OCI-LY1 (cell line): ENCODE results near the gene BCL2.

Experiments
- EZH2 ChIP-seq: fragments of 200-600 bp; sonication (generic), shearing (Covaris generic); IDR thresholded peaks from 2 replicates; pipeline ENCODE4 v1.8.0; 2017; ENCODE audit warnings: borderline replicate concordance, mixed run types, mild to moderate bottlenecking, antibody characterized with exemption, low read length, moderate library complexity, mixed read lengths
- TF ChIP-seq, protein P1 (sequence below): fragments of 200-600 bp; sonication (generic), shearing (Covaris generic); IDR thresholded peaks from 2 replicates; pipeline ENCODE4 v1.5.1; 2017; ENCODE audit warnings: mild to moderate bottlenecking, antibody characterized with exemption, low read length, moderate library complexity, mixed read lengths

DNA sequence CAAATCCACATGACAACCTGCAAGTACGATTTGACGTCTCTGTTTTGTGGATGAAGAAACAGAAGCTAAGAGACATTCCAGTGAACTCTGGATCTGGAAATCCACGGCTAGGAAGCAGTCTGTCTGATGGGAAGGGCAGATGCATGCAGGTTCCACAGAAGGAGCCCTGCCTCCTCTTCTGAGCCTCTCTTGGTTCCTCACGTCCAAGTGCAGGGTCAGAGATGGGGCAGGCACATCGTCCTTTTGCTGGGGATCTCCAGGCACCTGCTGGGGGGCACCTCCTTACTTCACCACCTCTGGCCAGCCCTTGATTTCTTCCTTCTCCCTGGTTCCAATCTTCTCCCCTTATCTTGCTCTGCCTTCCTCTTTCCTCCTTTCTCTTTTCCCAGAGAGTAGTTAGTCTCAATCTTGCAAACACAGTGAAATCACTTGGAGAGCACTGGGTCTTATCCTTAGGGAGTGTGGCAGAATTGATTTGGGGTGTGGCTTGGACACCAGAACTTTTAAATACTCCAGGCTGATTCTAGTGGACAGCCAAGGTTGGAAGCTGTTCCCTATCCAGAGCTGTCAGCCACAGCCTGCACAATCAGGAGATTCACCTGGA lies 137.8 kb downstream of the BCL2 start:
- TF ChIP-seq, protein P1, sequence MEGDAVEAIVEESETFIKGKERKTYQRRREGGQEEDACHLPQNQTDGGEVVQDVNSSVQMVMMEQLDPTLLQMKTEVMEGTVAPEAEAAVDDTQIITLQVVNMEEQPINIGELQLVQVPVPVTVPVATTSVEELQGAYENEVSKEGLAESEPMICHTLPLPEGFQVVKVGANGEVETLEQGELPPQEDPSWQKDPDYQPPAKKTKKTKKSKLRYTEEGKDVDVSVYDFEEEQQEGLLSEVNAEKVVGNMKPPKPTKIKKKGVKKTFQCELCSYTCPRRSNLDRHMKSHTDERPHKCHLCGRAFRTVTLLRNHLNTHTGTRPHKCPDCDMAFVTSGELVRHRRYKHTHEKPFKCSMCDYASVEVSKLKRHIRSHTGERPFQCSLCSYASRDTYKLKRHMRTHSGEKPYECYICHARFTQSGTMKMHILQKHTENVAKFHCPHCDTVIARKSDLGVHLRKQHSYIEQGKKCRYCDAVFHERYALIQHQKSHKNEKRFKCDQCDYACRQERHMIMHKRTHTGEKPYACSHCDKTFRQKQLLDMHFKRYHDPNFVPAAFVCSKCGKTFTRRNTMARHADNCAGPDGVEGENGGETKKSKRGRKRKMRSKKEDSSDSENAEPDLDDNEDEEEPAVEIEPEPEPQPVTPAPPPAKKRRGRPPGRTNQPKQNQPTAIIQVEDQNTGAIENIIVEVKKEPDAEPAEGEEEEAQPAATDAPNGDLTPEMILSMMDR, result no peak
- TF ChIP-seq EZH2, result no peak
